Stimulated activated memory B cell treated with anti-CD40 and anti-IgM and Interleukin-4, amounts not matched to agents 10 μg/mL and 1 μg/mL and 100 μg/mL, for 72 hours (primary cell): Measurements from ENCODE around the gene ART5.
A peak's percentile ranks its signal among the peaks of the same experiment; 100 is the strongest.
"Not testable (repeated sequence)": the region's sequence is repeated elsewhere in the genome, so short reads cannot be mapped to it uniquely, and the experiment has no call there.

Source experiments
- ATAC-seq: fragments of 150-1000 bp; cut with Tn5 transposase; 2 replicates; pipeline ENCODE4 v1.10.0; 2021
- H3K27ac Mint-ChIP-seq: one replicate; pipeline ENCODE4 v1.8.0; 2022; ENCODE audit warnings: mild to moderate bottlenecking, mixed read lengths
- H3K27me3 Mint-ChIP-seq: one replicate; pipeline ENCODE4 v1.8.0; 2022; ENCODE audit warnings: mixed read lengths
- H3K36me3 Mint-ChIP-seq: one replicate; pipeline ENCODE4 v1.8.0; 2022; ENCODE audit warnings: mixed read lengths
- H3K4me1 Mint-ChIP-seq: one replicate; pipeline ENCODE4 v1.8.0; 2022; ENCODE audit warnings: mixed read lengths
- H3K4me3 Mint-ChIP-seq: one replicate; pipeline ENCODE4 v1.8.0; 2022; ENCODE audit warnings: mild to moderate bottlenecking, moderate library complexity, mixed read lengths
- H3K9me3 Mint-ChIP-seq: one replicate; pipeline ENCODE4 v1.8.0; 2022; ENCODE audit warnings: mixed read lengths

Gene ART5

DNA sequence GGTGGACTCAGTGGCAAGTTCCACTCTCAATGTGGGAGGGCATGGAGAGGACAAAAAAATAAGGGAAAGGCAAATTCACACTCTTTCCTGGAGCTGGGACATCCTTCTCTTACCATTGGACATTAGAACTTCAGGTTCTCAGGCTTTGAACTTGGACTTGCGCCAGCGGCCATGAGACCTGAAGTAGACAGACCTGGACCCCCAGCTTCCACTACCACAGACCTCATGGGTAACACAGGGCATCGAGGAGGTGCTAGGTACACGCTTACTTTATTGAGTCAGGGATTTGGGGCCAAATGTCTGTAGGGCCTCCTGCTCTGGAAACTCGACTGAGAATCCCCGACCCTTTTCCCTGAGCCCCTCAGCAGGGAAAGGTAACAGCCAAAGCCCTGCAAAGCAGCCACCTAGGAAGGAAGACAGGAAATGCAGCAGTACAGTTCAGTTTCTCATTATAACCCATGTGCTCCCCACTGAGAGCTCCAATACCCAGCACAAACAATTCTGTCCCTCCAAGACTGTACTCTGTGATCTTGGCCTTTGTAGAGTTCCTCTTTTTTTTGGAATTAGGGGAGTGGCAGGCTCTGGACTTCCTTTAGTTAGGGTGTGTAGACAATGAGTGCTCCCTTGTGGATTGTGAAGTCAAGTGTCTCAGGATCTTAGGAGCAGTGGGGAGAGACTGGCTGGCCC is 23.7 kb upstream of the ART5 start:
- Mint-ChIP-seq H3K4me3 (no peak overlapping the region), H3K9me3 (peaks cover 3% of the 10 kb centered on the region), H3K36me3 (peaks cover 50% of the 10 kb centered on the region), H3K27ac (no peak overlapping the region), H3K4me1 (no peaks in the 10 kb centered on the region), H3K27me3 (no peaks in the 10 kb centered on the region)
- ATAC-seq = no peak

DNA sequence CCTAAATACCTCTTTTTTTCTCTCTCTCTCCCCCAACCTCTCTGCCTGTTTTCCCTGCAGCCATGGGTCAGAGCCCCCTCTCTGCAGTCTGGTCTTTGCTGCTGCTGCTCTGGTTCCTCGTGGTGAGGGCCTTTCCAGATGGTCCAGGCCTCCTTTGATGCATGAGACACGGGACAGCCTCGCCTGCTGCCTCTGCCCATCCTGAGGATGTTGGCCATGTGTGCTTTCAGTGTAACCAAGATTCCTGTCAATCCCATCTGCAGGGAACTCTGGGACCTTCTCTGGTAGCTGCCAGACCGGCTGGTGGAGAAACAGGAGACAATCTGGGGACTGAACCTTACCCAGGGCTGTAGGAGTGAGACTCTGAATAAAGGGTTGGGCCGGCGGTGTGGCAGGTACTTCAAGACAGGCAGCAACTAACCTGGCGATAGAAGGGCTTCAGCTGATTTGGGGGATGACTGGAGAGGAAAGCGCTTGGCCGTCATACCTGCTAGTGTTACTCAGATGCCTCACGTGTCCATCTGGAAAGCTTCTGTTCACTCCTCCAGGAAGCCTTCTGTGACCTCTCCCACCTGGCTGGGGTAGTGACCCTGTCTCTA is 22.3 kb upstream of the ART5 start:
- Mint-ChIP-seq H3K27ac (no peak overlapping the region), H3K9me3 (peaks cover 3% of the 10 kb centered on the region), H3K36me3 (peaks cover 36% of the 10 kb centered on the region), H3K27me3 (peaks cover under 1% of the 10 kb centered on the region), H3K4me1 (no peaks in the 10 kb centered on the region), H3K4me3 (no peak overlapping the region)
- no peak for ATAC-seq

DNA sequence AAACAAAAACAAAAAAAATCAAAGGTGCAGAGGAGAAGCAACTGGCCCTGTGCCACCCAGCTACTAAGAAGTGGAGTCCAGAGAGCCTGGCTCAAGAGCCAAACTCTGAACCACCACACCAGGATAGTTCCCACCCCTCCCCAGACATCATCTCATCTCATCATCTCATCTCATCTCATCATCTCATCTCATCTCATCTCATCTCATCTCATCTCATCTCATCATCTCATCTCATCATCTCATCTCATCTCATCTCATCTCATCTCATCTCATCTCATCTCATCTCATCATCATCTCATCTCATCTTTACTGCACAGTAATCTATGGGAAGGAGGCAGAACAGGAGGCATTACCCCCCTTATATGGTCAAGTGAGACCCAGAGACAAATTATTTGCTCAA is 21.1 kb upstream of the ART5 start:
- Mint-ChIP-seq H3K9me3 (peaks cover 3% of the 10 kb centered on the region), H3K4me3 (no peak overlapping the region), H3K4me1 (no peaks in the 10 kb centered on the region), H3K27ac (no peak overlapping the region), H3K36me3 (peaks cover 26% of the 10 kb centered on the region), H3K27me3 (peaks cover 11% of the 10 kb centered on the region)
- no peak for ATAC-seq

DNA sequence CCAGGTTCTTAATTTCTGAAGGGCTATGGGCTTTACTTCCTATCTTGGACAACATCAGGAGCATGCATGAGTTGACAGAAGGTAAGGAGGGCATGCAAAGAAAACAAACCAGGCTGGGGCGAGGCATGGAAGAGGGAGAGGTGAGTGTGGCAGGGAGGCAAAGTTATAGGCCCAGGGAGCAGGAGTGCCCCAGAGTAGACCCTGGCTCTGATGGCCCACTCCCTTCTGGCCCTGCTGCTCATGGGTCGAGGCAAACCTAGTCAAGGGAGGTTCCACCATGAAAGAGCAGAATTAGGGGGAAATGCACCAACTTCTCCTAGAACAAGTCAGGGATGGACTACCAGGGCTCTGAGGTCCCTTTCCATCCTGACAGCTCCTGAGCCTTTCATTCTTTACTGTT is 19.2 kb upstream of the ART5 start:
- Mint-ChIP-seq H3K4me1 (no peaks in the 10 kb centered on the region), H3K27me3 (peaks cover 11% of the 10 kb centered on the region), H3K36me3 (peaks cover 22% of the 10 kb centered on the region), H3K4me3 (no peak overlapping the region), H3K9me3 (peaks cover 3% of the 10 kb centered on the region), H3K27ac (no peak overlapping the region)
- ATAC-seq = no peak

DNA sequence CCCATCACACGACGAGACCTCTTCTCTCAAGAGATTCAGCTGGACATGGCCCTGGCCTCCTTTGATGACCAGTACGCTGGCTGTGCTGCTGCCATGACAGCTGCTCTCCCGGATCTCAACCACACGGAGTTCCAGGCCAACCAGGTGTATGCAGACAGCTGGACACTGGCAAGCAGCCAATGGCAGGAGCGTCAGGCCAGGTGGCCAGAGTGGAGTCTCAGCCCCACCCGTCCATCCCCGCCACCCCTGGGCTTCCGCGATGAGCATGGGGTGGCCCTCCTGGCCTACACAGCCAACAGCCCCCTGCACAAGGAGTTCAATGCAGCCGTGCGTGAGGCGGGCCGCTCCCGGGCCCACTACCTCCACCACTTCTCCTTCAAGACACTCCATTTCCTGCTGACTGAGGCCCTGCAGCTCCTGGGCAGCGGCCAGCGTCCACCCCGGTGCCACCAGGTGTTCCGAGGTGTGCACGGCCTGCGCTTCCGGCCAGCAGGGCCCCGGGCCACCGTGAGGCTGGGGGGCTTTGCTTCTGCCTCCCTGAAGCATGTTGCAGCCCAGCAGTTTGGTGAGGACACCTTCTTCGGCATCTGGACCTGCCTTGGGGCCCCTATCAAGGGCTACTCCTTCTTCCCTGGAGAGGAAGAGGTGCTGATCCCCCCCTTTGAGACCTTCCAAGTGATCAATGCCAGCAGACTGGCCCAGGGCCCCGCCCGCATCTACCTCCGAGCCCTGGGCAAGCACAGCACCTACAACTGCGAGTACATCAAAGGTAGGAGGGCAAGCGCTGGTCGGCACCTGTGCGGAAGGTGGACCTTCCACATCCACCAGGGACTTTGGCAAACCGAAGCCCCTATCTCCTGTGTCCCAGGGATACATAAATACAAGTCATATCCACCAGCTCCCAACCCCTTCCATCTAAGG is 18.1 kb upstream of the ART5 start:
- Mint-ChIP-seq H3K27ac (no peak overlapping the region), H3K9me3 (peaks cover 3% of the 10 kb centered on the region), H3K27me3 (peaks cover 11% of the 10 kb centered on the region), H3K4me1 (no peaks in the 10 kb centered on the region), H3K4me3 (no peak overlapping the region), H3K36me3 (peaks cover 11% of the 10 kb centered on the region)
- no peak for ATAC-seq

DNA sequence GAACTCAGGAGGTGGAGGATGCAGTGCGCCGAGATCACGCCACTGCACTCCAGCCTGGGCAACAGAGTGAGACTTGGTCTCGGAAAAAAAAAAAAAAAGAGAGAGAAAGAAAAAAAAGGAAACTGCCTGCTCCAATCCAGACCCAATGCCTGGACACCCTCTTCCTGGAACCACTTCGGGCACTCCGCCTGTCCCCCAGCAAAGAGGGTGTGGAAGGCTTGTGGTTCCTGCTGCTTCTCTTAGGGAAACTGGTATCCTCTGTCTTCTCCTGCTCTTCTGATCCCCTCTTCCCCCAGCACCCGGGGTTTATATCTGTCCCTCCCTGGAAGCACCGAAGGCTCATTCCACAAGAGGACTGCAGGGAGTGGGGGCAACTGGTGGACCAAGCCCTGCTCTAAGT is 16.5 kb upstream of the ART5 start:
- ATAC-seq = no peak
- H3K9me3 Mint-ChIP-seq = peaks cover 3% of the 10 kb centered on the region
- no peaks in the 10 kb centered on the region for H3K4me1 Mint-ChIP-seq
- H3K27me3 Mint-ChIP-seq = peaks cover 11% of the 10 kb centered on the region
- no peaks in the 10 kb centered on the region for H3K36me3 Mint-ChIP-seq
- H3K27ac Mint-ChIP-seq = no peak overlapping the region
- no peak overlapping the region for H3K4me3 Mint-ChIP-seq

DNA sequence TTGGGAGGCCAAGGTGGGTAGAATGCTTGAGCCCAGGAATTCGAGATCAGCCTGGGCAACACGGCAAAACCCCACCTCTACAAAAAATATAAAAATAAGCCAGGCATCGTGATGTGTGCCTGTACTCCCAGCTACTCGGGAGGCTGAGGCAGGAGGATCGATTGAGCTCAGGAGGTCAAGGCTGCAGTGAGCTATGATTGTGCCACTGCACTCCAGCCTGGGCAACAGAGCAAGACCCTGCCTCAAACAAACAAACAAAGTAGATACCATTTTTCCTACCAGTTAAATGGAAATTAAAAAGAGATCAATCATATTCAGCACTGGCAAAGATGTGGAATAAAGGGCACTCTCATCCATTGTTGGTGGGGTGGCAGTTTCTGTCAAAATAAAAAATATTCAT is 15.5 kb upstream of the ART5 start:
- ATAC-seq, H3K4me3 Mint-ChIP-seq, H3K9me3 Mint-ChIP-seq, H3K4me1 Mint-ChIP-seq, H3K36me3 Mint-ChIP-seq, H3K27ac Mint-ChIP-seq: not testable (repeated sequence)
- H3K27me3 Mint-ChIP-seq = peaks cover 11% of the 10 kb centered on the region

DNA sequence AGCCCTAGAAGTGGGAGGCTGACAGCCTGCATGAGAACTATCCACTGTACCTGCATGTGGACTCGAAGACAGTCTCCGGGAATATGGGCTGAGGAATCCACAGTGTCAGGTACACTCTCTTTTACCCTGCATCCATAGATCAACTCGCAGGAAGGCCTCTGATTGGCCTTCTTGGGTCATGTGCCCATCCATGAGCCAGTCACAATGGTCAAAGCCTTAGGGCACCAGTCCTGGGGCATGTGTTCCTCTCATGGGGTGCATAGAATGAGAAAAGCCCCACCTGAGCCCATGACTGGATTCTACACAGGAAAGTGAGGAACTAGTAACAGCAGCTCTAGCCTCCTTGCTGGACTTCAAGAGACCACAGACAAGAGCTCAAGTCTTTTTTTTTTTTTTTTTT is 13.8 kb upstream of the ART5 start:
- no peak overlapping the region for H3K27ac Mint-ChIP-seq
- no peak for ATAC-seq
- H3K4me1 Mint-ChIP-seq = no peaks in the 10 kb centered on the region
- H3K27me3 Mint-ChIP-seq = peaks cover 11% of the 10 kb centered on the region
- H3K9me3 Mint-ChIP-seq = no peaks in the 10 kb centered on the region
- no peak overlapping the region for H3K4me3 Mint-ChIP-seq
- no peaks in the 10 kb centered on the region for H3K36me3 Mint-ChIP-seq

DNA sequence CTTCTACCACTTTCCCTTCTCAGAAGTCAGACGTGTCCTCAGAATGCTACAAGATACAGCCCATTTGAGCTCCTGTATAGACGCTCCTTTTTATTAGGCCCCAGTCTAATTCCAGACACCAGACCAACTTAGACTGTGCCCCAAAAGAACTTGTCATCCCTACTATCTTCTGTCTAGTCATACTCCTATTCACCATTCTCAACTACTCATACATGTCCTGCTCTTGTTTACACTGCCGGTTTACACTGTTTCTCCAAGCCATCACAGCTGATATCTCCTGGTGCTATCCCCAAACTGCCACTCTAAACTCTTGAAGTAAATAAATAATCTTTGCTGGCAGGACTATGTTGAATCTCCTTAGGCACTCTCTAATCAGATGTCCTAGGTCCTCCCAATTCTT is 10.7 kb upstream of the ART5 start:
- not testable (repeated sequence) for ATAC-seq, H3K4me3 Mint-ChIP-seq, H3K27ac Mint-ChIP-seq, H3K27me3 Mint-ChIP-seq, H3K9me3 Mint-ChIP-seq, H3K4me1 Mint-ChIP-seq, H3K36me3 Mint-ChIP-seq

DNA sequence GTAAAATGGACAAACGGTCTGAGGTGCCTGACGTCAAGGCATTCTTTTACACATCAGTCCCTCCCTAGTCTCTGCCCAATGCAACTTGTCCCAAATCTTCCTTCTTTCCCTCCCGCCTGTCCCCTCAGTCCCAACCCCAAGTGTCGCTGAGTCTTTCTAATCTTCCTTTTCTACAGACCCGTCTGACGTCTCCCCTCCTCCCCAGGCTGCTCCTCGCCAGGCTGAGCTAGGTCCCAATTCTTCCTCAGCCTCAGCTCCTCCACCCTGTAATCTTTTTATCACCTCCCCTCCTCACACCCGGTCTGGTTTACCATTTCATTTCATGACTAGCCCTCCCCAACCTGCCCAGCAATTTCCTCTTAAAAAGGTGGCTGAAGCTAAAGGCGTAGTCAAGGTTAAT is 7.6 kb upstream of the ART5 start:
- H3K27ac Mint-ChIP-seq, H3K36me3 Mint-ChIP-seq, H3K4me1 Mint-ChIP-seq, H3K9me3 Mint-ChIP-seq, ATAC-seq, H3K4me3 Mint-ChIP-seq: not testable (repeated sequence)
- peaks cover 25% of the 10 kb centered on the region for H3K27me3 Mint-ChIP-seq

DNA sequence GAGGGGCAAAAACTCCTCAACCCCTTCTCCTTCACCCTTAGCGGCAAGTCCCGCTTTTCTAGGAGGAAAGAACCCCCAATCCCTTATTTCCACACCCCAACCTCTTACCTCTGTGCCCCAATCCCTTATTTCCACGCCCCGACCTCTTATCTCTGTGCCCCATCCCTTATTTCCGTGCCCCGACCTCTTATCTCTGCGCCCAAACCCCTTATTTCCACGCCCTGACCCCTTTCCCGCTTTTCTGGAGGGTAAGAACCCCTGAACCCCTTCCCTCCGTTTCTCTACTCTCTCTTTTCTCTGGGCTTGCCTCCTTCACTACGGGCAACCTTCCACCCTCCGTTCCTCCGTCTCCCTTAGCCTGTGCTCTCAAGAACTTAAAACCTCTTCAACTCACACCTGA is 7.1 kb upstream of the ART5 start:
- H3K36me3 Mint-ChIP-seq, H3K27ac Mint-ChIP-seq, H3K4me1 Mint-ChIP-seq, H3K9me3 Mint-ChIP-seq, H3K4me3 Mint-ChIP-seq, ATAC-seq: not testable (repeated sequence)
- peaks cover 30% of the 10 kb centered on the region for H3K27me3 Mint-ChIP-seq

DNA sequence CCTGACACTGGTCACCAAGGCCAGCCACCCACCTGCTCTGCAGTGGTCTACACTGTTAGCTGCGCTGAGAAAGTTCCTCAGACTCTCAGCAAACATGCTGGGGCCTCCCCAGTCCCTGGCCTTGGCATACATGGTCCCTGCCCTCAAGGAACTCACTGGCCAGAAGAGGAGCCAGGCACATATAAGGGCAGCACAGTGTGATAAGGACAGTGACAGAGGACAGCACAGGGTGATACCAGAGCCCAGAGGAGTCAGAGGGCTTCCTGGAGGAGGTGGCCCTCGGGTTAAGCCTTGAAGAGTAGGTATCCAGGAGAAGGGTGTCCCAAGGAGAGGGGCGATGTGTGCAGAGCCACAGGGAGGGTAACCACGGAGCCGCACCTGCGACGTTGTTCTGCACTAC is 3.8 kb upstream of the ART5 start:
- ATAC-seq = no peak
- H3K27me3 Mint-ChIP-seq = peaks cover 54% of the 10 kb centered on the region
- peaks cover 7% of the 10 kb centered on the region for H3K4me1 Mint-ChIP-seq
- no peaks in the 10 kb centered on the region for H3K36me3 Mint-ChIP-seq
- H3K4me3 Mint-ChIP-seq = no peak overlapping the region
- no peak overlapping the region for H3K27ac Mint-ChIP-seq
- H3K9me3 Mint-ChIP-seq = peaks cover 2% of the 10 kb centered on the region

DNA sequence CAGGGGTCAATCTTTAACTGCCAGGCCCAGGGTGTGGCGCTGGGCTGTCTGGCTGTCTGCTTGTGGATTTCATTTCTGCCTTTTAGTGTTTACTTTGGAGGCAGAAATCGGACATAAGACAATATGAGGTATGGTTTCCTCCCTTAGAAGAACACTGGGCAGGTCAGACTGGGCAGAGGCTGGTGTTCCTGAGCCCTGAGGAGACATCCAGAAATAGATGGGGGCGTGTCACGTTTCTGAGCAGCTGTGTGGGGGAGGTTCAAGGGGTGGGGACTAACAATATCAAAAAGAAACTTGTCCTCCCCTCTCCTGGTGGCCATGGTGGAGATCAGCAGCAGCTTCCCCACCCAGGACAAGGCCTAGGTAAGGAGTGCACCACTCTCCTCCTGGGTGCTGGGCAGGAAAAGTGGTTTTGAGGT is 3.0 kb upstream of the ART5 start, which contains the start of gene ART1:
ART1 (plus strand) TSS at position 312 of the 419 bp plus-strand sequence. CDS start 14,086 bp downstream, outside the sequence.
- Mint-ChIP-seq H3K27ac (no peak within 1 kb of the TSS), H3K36me3 (no peaks in the 10 kb centered on the region), H3K9me3 (peaks cover 2% of the 10 kb centered on the region), H3K27me3 (peaks cover 61% of the 10 kb centered on the region), H3K4me3 (no peak within 1 kb of the TSS), H3K4me1 (peaks cover 7% of the 10 kb centered on the region)
- no peak for ATAC-seq

DNA sequence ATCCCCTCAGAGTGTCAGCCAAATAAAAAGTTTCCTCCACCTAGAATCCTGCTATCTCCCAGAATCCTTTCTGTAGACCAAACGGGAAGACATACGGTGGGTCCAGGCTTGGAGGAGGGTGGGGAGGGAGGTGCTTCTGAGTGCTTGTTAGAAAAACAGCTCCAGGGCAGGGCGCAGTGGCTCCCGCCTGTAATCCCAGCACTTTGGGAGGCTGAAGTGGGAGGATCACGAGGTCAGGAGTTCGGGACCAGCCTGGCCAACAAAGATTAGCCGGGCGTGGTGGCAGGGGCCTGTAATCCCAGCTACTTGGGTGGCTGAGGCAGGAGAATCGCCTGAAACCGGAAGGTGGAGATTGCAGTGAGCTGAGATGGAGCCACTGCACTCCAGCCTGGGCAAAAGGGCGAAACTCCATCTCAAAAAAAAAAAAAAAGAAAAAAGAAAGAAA is 1.3 kb upstream of the ART5 start:
- H3K36me3 Mint-ChIP-seq, ATAC-seq, H3K9me3 Mint-ChIP-seq, H3K4me1 Mint-ChIP-seq, H3K27ac Mint-ChIP-seq: not testable (repeated sequence)
- Mint-ChIP-seq H3K4me3 (peak overlapping the region; percentile 64), H3K27me3 (peaks cover 78% of the 10 kb centered on the region)

DNA sequence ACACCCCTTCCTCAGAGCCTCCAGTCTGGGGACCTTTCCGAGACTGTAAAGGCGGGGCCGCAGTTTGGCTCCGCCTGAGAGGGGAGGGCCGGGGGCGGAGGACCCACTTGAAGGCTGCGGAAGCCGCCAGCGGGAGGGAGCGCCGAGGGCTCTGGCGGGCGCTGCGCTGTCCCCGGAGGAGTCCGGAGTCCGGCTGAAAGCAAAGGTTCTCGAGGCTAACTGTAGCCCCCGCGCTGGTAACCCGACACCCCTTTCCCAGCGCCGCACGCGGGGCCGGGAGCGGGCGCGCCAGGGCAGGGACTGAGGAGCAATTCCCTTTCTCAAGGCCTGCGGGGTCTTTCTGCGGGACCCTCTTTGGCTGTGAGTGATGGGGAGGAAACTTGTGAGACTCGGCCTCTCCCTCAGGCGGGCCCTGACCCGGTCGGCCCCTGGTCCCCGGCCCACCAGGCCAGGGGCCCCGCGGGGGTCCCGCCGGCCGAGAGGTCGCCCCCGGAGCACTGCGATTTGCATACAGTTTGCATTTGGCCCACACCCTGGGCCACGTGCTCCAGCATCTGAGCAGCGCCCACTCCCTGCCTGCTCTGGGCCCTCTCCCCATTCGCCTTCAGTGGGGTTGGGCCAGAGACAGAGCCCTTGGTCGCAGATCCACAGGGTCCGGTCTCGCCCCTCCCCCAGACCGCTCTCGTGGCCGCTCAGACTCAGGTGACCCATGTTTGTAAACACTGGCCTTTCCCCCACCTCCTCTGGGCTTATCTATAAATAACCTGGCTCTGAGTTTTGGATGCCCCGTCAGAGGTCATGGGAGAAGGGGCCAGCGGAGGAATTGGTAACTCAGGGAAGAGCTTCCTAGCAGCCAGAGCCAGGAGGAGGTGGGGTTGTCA is 519 bp upstream of the ART5 start:
- Mint-ChIP-seq H3K4me1 (peaks cover 7% of the 10 kb centered on the region), H3K9me3 (peaks cover 2% of the 10 kb centered on the region), H3K27me3 (peaks cover 86% of the 10 kb centered on the region), H3K4me3 (peak overlapping the region; percentile 64), H3K27ac (peak overlapping the region; percentile 45), H3K36me3 (no peaks in the 10 kb centered on the region)
- ATAC-seq = peak; percentile 66
